SU-DHL-6 (cell line): ENCODE data around the gene PARVB.

Source experiments
- CTCF ChIP-seq: fragments of 200-600 bp; sonication (generic); IDR thresholded peaks from one replicate; pipeline ENCODE4 v1.5.1; 2017; ENCODE audit warnings: antibody characterized with exemption, mild to moderate bottlenecking, low read length, moderate library complexity; ENCODE audit not compliant: insufficient read depth, poor library complexity, severe bottlenecking
- EZH2phosphoT487 ChIP-seq: fragments of 200-600 bp; sonication (generic), shearing (Covaris generic); conservative IDR thresholded peaks from 2 replicates; pipeline ENCODE4 v1.6.1; 2018; ENCODE audit warnings: mild to moderate bottlenecking, antibody characterized with exemption, low read length, moderate library complexity, mixed read lengths

GRCh38 chr22:44139773-44140172 lies 115.7 kb downstream of the PARVB start:
- TF ChIP-seq CTCF: no peak
- no peak for TF ChIP-seq EZH2phosphoT487
